COLO829 (cell line): Measurements from ENCODE around the gene SSBP3.

Experiments used
- DNase-seq: peaks from one replicate; pipeline ENCODE4 v3.0.0; 2012; ENCODE audit warnings: low spot score

SSBP3 gene

GRCh38 chr1:54409156-54410142, 3.3 kb upstream of the SSBP3 start:
- no peak for DNase-seq

- DNase-seq, result peak; percentile 53
Observed at GRCh38 chr1:54408147-54409066, 2.2 kb upstream of the SSBP3 start.

- peak; percentile 96 for DNase-seq
Observed at GRCh38 chr1:54407404-54408146, 1.4 kb upstream of the SSBP3 start.

DNA sequence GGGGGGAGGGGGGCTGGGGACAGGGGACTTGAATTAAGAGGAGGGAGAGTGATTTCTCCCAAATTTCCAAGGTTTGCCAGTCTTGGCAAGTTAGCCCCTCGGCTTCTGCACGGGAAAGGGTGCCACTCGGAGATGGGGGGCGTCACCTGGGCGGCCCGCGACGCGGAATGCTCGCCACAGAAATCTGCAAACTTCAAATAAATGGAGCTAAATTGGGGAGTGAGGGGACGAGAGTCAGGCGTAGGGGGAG, 885 bp upstream of the SSBP3 start:
- no peak for DNase-seq

GRCh38 chr1:54405898-54406293, 298 bp downstream of the SSBP3 start:
- no peak for DNase-seq

DNA sequence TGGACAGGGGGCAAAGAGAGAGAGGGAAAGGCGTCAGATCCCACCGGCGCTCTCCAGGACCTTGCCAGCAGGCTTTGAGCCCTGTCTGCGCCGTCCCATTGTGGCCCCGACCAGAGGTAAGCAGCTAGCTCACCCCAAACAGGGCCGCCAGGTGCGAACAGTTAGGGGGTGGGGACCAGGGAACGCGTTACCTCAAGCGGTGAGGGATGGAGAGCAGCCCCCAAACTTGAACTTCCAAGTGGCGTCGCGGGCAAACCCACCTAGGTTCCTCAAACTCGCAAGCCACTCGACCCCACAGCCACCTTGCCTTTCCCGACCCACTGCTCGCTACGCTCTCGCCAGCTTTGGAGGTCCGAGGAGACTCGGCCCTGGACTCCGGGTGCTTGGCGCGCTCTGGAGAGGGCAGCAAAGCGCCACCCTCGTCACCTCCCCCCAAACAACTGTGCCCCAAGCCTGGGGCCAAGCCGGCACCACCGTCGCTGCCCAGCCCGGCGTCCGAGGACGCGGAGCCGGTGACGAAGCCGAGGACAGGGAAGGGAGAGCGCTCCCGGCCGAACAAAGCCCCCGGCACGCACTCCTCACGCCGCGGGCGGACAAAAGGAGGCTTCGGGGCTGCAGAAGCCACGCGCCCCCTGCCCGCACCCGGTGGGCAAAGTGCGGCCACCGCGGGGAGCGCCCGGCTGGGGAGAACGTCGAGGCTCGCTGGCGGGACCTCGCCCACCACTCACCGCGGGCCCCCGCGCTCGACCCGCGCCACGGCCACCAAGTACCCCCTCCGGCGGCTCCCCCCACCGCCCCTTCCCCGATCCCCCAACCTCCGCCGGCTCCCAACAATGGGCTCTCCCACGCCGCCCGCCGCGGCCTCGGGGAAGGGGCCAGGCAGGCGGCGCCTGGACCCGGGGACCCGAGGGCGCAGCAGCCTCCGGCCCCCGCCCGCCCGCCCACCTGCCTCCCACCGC, 976 bp downstream of the SSBP3 start:
- no peak for DNase-seq

DNA sequence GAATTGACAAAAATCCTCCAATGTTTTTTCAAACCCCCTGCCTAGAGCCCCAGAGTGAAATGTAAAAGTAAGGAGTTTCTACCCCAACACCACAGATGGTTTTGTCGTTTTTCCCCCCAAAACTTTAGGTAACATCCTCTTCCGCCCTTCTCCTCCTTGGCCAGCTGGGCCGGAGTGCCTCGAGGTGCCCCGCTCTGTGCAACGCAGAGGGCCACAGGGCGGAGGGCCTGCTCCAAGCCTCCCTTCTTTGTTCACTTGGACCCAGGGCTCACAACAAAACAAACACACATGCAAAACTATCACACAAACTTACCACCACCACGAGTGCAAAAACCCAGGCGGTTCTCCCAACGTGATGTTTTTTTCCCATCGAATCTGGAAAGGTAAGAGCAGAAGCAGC, 1.9 kb downstream of the SSBP3 start:
- no peak for DNase-seq

- no peak for DNase-seq
Observed at GRCh38 chr1:54403808-54404261, 2.4 kb downstream of the SSBP3 start.

- no peak for DNase-seq
Observed at GRCh38 chr1:54403405-54403804, 2.8 kb downstream of the SSBP3 start.

GRCh38 chr1:54402896-54403295, 3.3 kb downstream of the SSBP3 start:
- no peak for DNase-seq

- DNase-seq, result no peak
Observed at GRCh38 chr1:54401799-54402198, 4.4 kb downstream of the SSBP3 start.

- no peak for DNase-seq
Observed at GRCh38 chr1:54400329-54400728, 5.9 kb downstream of the SSBP3 start.

- DNase-seq, result no peak
Observed at GRCh38 chr1:54399765-54400164, 6.4 kb downstream of the SSBP3 start.

- DNase-seq, result no peak
Observed at GRCh38 chr1:54398963-54399528, 7.1 kb downstream of the SSBP3 start.

DNA sequence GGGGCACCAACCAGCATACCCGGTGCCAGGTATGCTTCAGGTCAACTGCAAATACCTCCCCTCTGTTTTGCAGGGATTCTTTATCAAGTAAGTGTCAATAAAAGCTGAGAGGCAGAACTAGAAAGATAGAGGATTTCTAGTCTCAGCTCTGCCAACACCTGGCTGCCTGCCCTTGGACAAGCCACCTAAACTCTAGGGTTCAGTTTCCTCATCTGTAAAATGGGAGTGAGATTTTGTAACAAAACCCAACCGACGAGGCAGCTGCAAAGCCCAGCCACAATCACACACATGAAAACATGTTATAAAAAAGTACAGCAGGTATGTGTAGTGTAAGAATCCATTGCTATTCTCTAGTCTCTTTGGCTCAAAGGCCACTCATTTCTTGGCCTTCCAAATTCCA, 8.2 kb downstream of the SSBP3 start:
- no peak for DNase-seq

GRCh38 chr1:54397090-54397591, 9.1 kb downstream of the SSBP3 start:
- no peak for DNase-seq

- DNase-seq, result no peak
Observed at GRCh38 chr1:54396261-54396933, 9.8 kb downstream of the SSBP3 start.

- no peak for DNase-seq
Observed at GRCh38 chr1:54395281-54395934, 10.8 kb downstream of the SSBP3 start.

DNA sequence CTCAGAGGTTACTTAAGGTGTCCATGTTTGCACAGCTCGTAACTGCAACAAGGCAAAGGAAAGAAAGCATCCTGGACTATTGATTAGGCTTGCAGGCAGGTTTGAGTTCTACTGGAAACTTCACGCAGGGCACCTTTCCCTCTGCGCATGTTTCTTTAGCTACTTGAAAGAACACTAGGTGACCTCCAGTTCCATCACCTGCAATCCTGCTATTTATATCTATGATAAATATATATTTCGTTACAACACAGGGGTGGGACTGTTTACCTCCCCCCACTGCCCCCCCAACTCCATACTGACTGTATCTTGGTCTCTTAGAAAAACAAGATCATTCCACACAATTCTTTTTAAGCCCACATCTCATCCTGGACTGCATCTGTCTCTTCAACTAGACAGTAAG, 12.1 kb downstream of the SSBP3 start:
- DNase-seq, result no peak
